Mesendoderm (in vitro differentiated cells): ENCODE measurements around the gene ROR1.

Experiments
- DNase-seq: peaks from one replicate; pipeline ENCODE4 v3.0.0; 2013
- H2AK5ac ChIP-seq: 2 replicates; pipeline ENCODE4 v1.6.1; 2013; ENCODE audit warnings: low read length, inconsistent platforms
- H2BK120ac ChIP-seq: 2 replicates; pipeline ENCODE4 v1.6.1; 2013; ENCODE audit warnings: low read depth, mild to moderate bottlenecking, low read length, moderate library complexity, mixed read lengths
- H2BK15ac ChIP-seq: replicated peaks from 2 replicates; pipeline ENCODE4 v1.6.1; 2013; ENCODE audit warnings: low read depth, mild to moderate bottlenecking, moderate library complexity
- H2BK5ac ChIP-seq: 2 replicates; pipeline ENCODE4 v1.6.1; 2013; ENCODE audit warnings: low read length, inconsistent platforms
- H3K18ac ChIP-seq: 2 replicates; pipeline ENCODE4 v1.6.1; 2013; ENCODE audit warnings: mild to moderate bottlenecking, low read length, mixed read lengths
- H3K23ac ChIP-seq: one replicate; pipeline ENCODE4 v1.6.1; 2013; ENCODE audit warnings: low read length
- H3K27ac ChIP-seq: 2 replicates; pipeline ENCODE4 v1.5.1; 2013; ENCODE audit warnings: low read depth, mild to moderate bottlenecking, inconsistent platforms, low read length, moderate library complexity
- H3K27me3 ChIP-seq: 2 replicates; pipeline ENCODE4 v1.6.1; 2013; ENCODE audit warnings: low read length, control low read depth, mild to moderate bottlenecking, inconsistent platforms; ENCODE audit not compliant: insufficient read depth, poor library complexity
- H3K36me3 ChIP-seq: 2 replicates; pipeline ENCODE4 v1.6.1; 2013; ENCODE audit warnings: low read length, inconsistent platforms; ENCODE audit not compliant: control insufficient read depth, insufficient read depth
- H3K4ac ChIP-seq: one replicate; pipeline ENCODE4 v1.6.1; 2013; ENCODE audit warnings: low read depth, mild to moderate bottlenecking, low read length, moderate library complexity
- H3K4me1 ChIP-seq: 2 replicates; pipeline ENCODE4 v1.6.1; 2013; ENCODE audit warnings: low read depth, low read length, inconsistent platforms; ENCODE audit not compliant: control insufficient read depth
- H3K4me2 ChIP-seq: 2 replicates; pipeline ENCODE4 v1.6.1; 2013; ENCODE audit warnings: low read length
- H3K4me3 ChIP-seq: 2 replicates; pipeline ENCODE4 v1.5.1; 2013; ENCODE audit warnings: mild to moderate bottlenecking, low read length
- H3K56ac ChIP-seq: one replicate; pipeline ENCODE4 v1.6.1; 2013; ENCODE audit warnings: low read length
- H3K79me1 ChIP-seq: 2 replicates; pipeline ENCODE4 v1.6.1; 2013; ENCODE audit warnings: low read length, inconsistent platforms
- H3K79me2 ChIP-seq: 2 replicates; pipeline ENCODE4 v1.6.1; 2013; ENCODE audit warnings: mild to moderate bottlenecking, low read length; ENCODE audit not compliant: control insufficient read depth, insufficient read depth
- H3K9ac ChIP-seq: 2 replicates; pipeline ENCODE4 v1.6.1; 2013; ENCODE audit warnings: low read length, inconsistent platforms
- H4K5ac ChIP-seq: one replicate; pipeline ENCODE4 v1.6.1; 2013; ENCODE audit warnings: low read length
- H4K8ac ChIP-seq: one replicate; pipeline ENCODE4 v1.6.1; 2013; ENCODE audit warnings: low read depth, mild to moderate bottlenecking, control low read depth, low read length, moderate library complexity
- WGBS: extraction: QIAGEN DNeasy Blood & Tissue Kit; methylation state at CpG from one replicate; pipeline ENCODE4 v1.1.7; 2013; ENCODE audit warnings: low lambda C conversion rate, missing lambda C conversion rate; ENCODE audit not compliant: insufficient coverage; ENCODE audit errors: extremely low coverage; 5-methylcytosine and 5-hydroxymethylcytosine counted together

Gene ROR1

GRCh38 chr1:63819795-63820194 lies 46.0 kb downstream of the ROR1 start:
- no peak overlapping the region for H4K8ac ChIP-seq
- no peak overlapping the region for H2AK5ac ChIP-seq
- no peak overlapping the region for H2BK120ac ChIP-seq
- H3K79me1 ChIP-seq: peaks cover 7% of the 10 kb centered on the region
- no peak overlapping the region for H2BK15ac ChIP-seq
- H3K27me3 ChIP-seq: no peaks in the 10 kb centered on the region
- H4K5ac ChIP-seq: no peak overlapping the region
- H3K36me3 ChIP-seq: no peaks in the 10 kb centered on the region
- no peak overlapping the region for H3K4me2 ChIP-seq
- DNase-seq: no peak
- H3K4me1 ChIP-seq: peaks cover 10% of the 10 kb centered on the region
- no peak overlapping the region for H3K4ac ChIP-seq
- no peak overlapping the region for H3K18ac ChIP-seq
- no peak overlapping the region for H3K56ac ChIP-seq
- H3K79me2 ChIP-seq: peaks cover 19% of the 10 kb centered on the region
- no peak overlapping the region for H3K9ac ChIP-seq
- H3K27ac ChIP-seq: no peak overlapping the region
- whole genome bisulfite sequencing: no CpG with 5 or more reads among the region's 2 CpGs
- H2BK5ac ChIP-seq: no peak overlapping the region
- no peak overlapping the region for H3K23ac ChIP-seq
- no peak overlapping the region for H3K4me3 ChIP-seq

- H2BK5ac ChIP-seq: no peak overlapping the region
- no peak overlapping the region for H3K9ac ChIP-seq
- no peak overlapping the region for H2BK15ac ChIP-seq
Observed at GRCh38 chr1:63821091-63822005, 47.5 kb downstream of the ROR1 start.

GRCh38 chr1:63822540-63822939 lies 48.7 kb downstream of the ROR1 start:
- H4K8ac ChIP-seq: no peak overlapping the region

More at GRCh38 chr1:63821091-63822005, 47.5 kb downstream of the ROR1 start:
- no peak overlapping the region for H2BK120ac ChIP-seq
- no peaks in the 10 kb centered on the region for H3K27me3 ChIP-seq
- peaks cover 7% of the 10 kb centered on the region for H3K79me1 ChIP-seq
- no peak overlapping the region for H4K5ac ChIP-seq
- H3K27ac ChIP-seq: no peak overlapping the region
- no peak overlapping the region for H3K23ac ChIP-seq
- no peak overlapping the region for H3K4me2 ChIP-seq
- H2AK5ac ChIP-seq: no peak overlapping the region
- no peak overlapping the region for H3K18ac ChIP-seq
- DNase-seq: no peak
- H3K56ac ChIP-seq: no peak overlapping the region
- H4K8ac ChIP-seq: no peak overlapping the region
- peaks cover 10% of the 10 kb centered on the region for H3K4me1 ChIP-seq
- peaks cover 16% of the 10 kb centered on the region for H3K79me2 ChIP-seq
- no peak overlapping the region for H3K4me3 ChIP-seq
- H3K36me3 ChIP-seq: no peaks in the 10 kb centered on the region
- no peak overlapping the region for H3K4ac ChIP-seq
- WGBS: no CpG with 5 or more reads among the region's 8 CpGs

GRCh38 chr1:63824451-63824850 lies 50.6 kb downstream of the ROR1 start:
- H3K79me1 ChIP-seq: peaks cover 4% of the 10 kb centered on the region
- no peak overlapping the region for H2BK120ac ChIP-seq
- H3K4me3 ChIP-seq: no peak overlapping the region
- no peak overlapping the region for H3K56ac ChIP-seq
- no peak overlapping the region for H3K4ac ChIP-seq
- H3K18ac ChIP-seq: no peak overlapping the region
- DNase-seq: no peak
- no peak overlapping the region for H3K23ac ChIP-seq
- no peak overlapping the region for H4K8ac ChIP-seq
- H3K4me1 ChIP-seq: no peaks in the 10 kb centered on the region
- no peak overlapping the region for H2AK5ac ChIP-seq
- H3K9ac ChIP-seq: no peak overlapping the region
- H3K4me2 ChIP-seq: no peak overlapping the region
- H4K5ac ChIP-seq: no peak overlapping the region
- H3K79me2 ChIP-seq: peaks cover 15% of the 10 kb centered on the region
- no peaks in the 10 kb centered on the region for H3K27me3 ChIP-seq
- H2BK15ac ChIP-seq: no peak overlapping the region
- no peaks in the 10 kb centered on the region for H3K36me3 ChIP-seq
- no peak overlapping the region for H3K27ac ChIP-seq
- no CpG with 5 or more reads among the region's 1 CpG for WGBS
- H2BK5ac ChIP-seq: no peak overlapping the region

More at GRCh38 chr1:63822540-63822939, 48.7 kb downstream of the ROR1 start:
- no peak overlapping the region for H3K27ac ChIP-seq
- no peak overlapping the region for H3K23ac ChIP-seq
- H3K79me2 ChIP-seq: peaks cover 14% of the 10 kb centered on the region
- no peaks in the 10 kb centered on the region for H3K27me3 ChIP-seq
- no peak overlapping the region for H3K4me2 ChIP-seq
- H2AK5ac ChIP-seq: no peak overlapping the region
- H2BK120ac ChIP-seq: no peak overlapping the region
- no peak overlapping the region for H2BK15ac ChIP-seq
- H3K4me1 ChIP-seq: peaks cover 4% of the 10 kb centered on the region
- no peak overlapping the region for H3K9ac ChIP-seq
- H3K36me3 ChIP-seq: no peaks in the 10 kb centered on the region
- no peak overlapping the region for H3K4me3 ChIP-seq
- DNase-seq: no peak
- H3K56ac ChIP-seq: no peak overlapping the region
- H3K79me1 ChIP-seq: peaks cover 4% of the 10 kb centered on the region
- no peak overlapping the region for H2BK5ac ChIP-seq
- no peak overlapping the region for H3K4ac ChIP-seq
- H4K5ac ChIP-seq: no peak overlapping the region
- no peak overlapping the region for H3K18ac ChIP-seq

- no peak overlapping the region for H3K9ac ChIP-seq
- no peaks in the 10 kb centered on the region for H3K4me1 ChIP-seq
- no peak overlapping the region for H3K56ac ChIP-seq
- H3K79me2 ChIP-seq: peaks cover 12% of the 10 kb centered on the region
- H3K4ac ChIP-seq: no peak overlapping the region
- H2BK5ac ChIP-seq: no peak overlapping the region
- peaks cover 4% of the 10 kb centered on the region for H3K79me1 ChIP-seq
- no peak overlapping the region for H2BK15ac ChIP-seq
- H4K5ac ChIP-seq: no peak overlapping the region
- no peak overlapping the region for H3K23ac ChIP-seq
- H4K8ac ChIP-seq: no peak overlapping the region
- H3K36me3 ChIP-seq: no peaks in the 10 kb centered on the region
- no CpG with 5 or more reads among the region's 1 CpG for WGBS
- H3K18ac ChIP-seq: no peak overlapping the region
- H3K27ac ChIP-seq: no peak overlapping the region
- no peak overlapping the region for H3K4me3 ChIP-seq
- H2AK5ac ChIP-seq: no peak overlapping the region
- no peak for DNase-seq
- no peak overlapping the region for H2BK120ac ChIP-seq
- H3K27me3 ChIP-seq: no peaks in the 10 kb centered on the region
- no peak overlapping the region for H3K4me2 ChIP-seq
Observed at GRCh38 chr1:63825111-63825510, 51.3 kb downstream of the ROR1 start.
